Suppressor macrophage (primary cell): ENCODE results near the gene FOXA3.
"Not testable (repeated sequence)": the region's sequence is repeated elsewhere in the genome, so short reads cannot be mapped to it uniquely, and the experiment has no call there.

Experiments
- DNase-seq, 4 experiments: peaks; one replicate each; pipeline ENCODE4 v3.0.0-alpha.2; 2020 to 2022

FOXA3 gene

GRCh38 chr19:45895519-45895972, 31.4 kb downstream of the FOXA3 start:
- DNase-seq = no peak

- not testable (repeated sequence) for DNase-seq
Observed at GRCh38 chr19:45895983-45896599, 32.0 kb downstream of the FOXA3 start.

GRCh38 chr19:45897261-45897812, 33.2 kb downstream of the FOXA3 start:
- peak; percentile 16 to 52 (median 30) for DNase-seq

GRCh38 chr19:45899253-45899652, 35.1 kb downstream of the FOXA3 start:
- no peak for DNase-seq

GRCh38 chr19:45899919-45900589, 35.9 kb downstream of the FOXA3 start:
- DNase-seq = no peak

- no peak for DNase-seq
Observed at GRCh38 chr19:45900738-45901431, 36.8 kb downstream of the FOXA3 start.

- peak; percentile 31 to 78 (median 58) for DNase-seq
Observed at GRCh38 chr19:45901432-45901911, 37.3 kb downstream of the FOXA3 start.

- peak in 2 of 4 experiments; percentile 13 to 18 for DNase-seq
Observed at GRCh38 chr19:45901912-45902650, 38.0 kb downstream of the FOXA3 start, which contains the start of gene MYPOP. Gene MYPOP, minus strand, starts transcription at chr19:45902613. Its CDS starts 840 bp downstream, at chr19:45901773.

- peak; percentile 99 to 100 (median 100) for DNase-seq
Observed at GRCh38 chr19:45902651-45903625, 38.8 kb downstream of the FOXA3 start.

- DNase-seq = no peak
Observed at GRCh38 chr19:45905011-45905410, 40.9 kb downstream of the FOXA3 start.

GRCh38 chr19:45906221-45906620, 42.1 kb downstream of the FOXA3 start:
- DNase-seq = peak; percentile 28 to 70 (median 62)

- DNase-seq = no peak
Observed at GRCh38 chr19:45908956-45909355, 44.8 kb downstream of the FOXA3 start.

GRCh38 chr19:45911291-45911690, 47.2 kb downstream of the FOXA3 start:
- DNase-seq = no peak

GRCh38 chr19:45913874-45914830, 50.0 kb downstream of the FOXA3 start, which contains the start of gene NANOS2:
Gene NANOS2, minus strand, starts transcription at chr19:45914778. Its CDS starts 85 bp downstream, at chr19:45914693.
- peak in 1 of 4 experiments; percentile 14 for DNase-seq

- DNase-seq = no peak
Observed at GRCh38 chr19:45917421-45918091, 53.4 kb downstream of the FOXA3 start.

GRCh38 chr19:45918721-45919120, 54.6 kb downstream of the FOXA3 start:
- DNase-seq = no peak

- DNase-seq = no peak
Observed at GRCh38 chr19:45919678-45920077, 55.6 kb downstream of the FOXA3 start.

- no peak for DNase-seq
Observed at GRCh38 chr19:45920458-45920857, 56.3 kb downstream of the FOXA3 start.

GRCh38 chr19:45922281-45922680, 58.2 kb downstream of the FOXA3 start:
- DNase-seq = peak in 2 of 4 experiments; percentile 11 to 22
